Limb (tissue), 2 donors: ENCODE data around the gene NRXN3.
A peak's percentile ranks its signal among the peaks of the same experiment; 100 is the strongest.

Experiments
- DNase-seq, 2 donors: peaks; one replicate each; pipeline ENCODE4 v3.0.0-alpha.2; 2016; ENCODE audit errors: extremely low spot score in 2 of 2

NRXN3 gene

GRCh38 chr14:78242086-78242485 lies 71.9 kb downstream of the NRXN3 start:
- DNase-seq: no peak

GRCh38 chr14:78243187-78243586 lies 73.0 kb downstream of the NRXN3 start:
- DNase-seq: no peak

GRCh38 chr14:78245238-78245637 lies 75.1 kb downstream of the NRXN3 start:
- no peak for DNase-seq

- no peak for DNase-seq
These were observed 78.4 kb downstream of the NRXN3 start for GRCh38 chr14:78248501-78249090.

GRCh38 chr14:78251308-78251707 lies 81.1 kb downstream of the NRXN3 start:
- no peak for DNase-seq

GRCh38 chr14:78253986-78254385 lies 83.8 kb downstream of the NRXN3 start:
- DNase-seq: no peak

GRCh38 chr14:78254911-78255461 lies 84.8 kb downstream of the NRXN3 start:
- DNase-seq: peak in 1 of 2 donors; percentile 21

GRCh38 chr14:78259831-78260230 lies 89.7 kb downstream of the NRXN3 start:
- DNase-seq: no peak

GRCh38 chr14:78278464-78279250 lies 108.5 kb downstream of the NRXN3 start:
- DNase-seq: no peak

GRCh38 chr14:78282437-78282836 lies 112.3 kb downstream of the NRXN3 start:
- no peak for DNase-seq

- no peak for DNase-seq
These were observed 116.0 kb downstream of the NRXN3 start for GRCh38 chr14:78286210-78286609.

- no peak for DNase-seq
These were observed 121.8 kb downstream of the NRXN3 start for GRCh38 chr14:78292003-78292402.

GRCh38 chr14:78297858-78298257 lies 127.7 kb downstream of the NRXN3 start:
- peak in 1 of 2 donors; percentile 33 for DNase-seq

GRCh38 chr14:78298298-78298697 lies 128.1 kb downstream of the NRXN3 start:
- no peak for DNase-seq

GRCh38 chr14:78302841-78303240 lies 132.7 kb downstream of the NRXN3 start:
- no peak for DNase-seq

GRCh38 chr14:78307671-78308070 lies 137.5 kb downstream of the NRXN3 start:
- DNase-seq: no peak

GRCh38 chr14:78308079-78308478 lies 137.9 kb downstream of the NRXN3 start:
- DNase-seq: no peak

GRCh38 chr14:78310272-78310671 lies 140.1 kb downstream of the NRXN3 start:
- DNase-seq: no peak

- no peak for DNase-seq
These were observed 143.3 kb downstream of the NRXN3 start for GRCh38 chr14:78313499-78313898.

GRCh38 chr14:78314484-78314883 lies 144.3 kb downstream of the NRXN3 start:
- no peak for DNase-seq

- no peak for DNase-seq
These were observed 145.9 kb downstream of the NRXN3 start for GRCh38 chr14:78316052-78316451.

GRCh38 chr14:78316786-78317185 lies 146.6 kb downstream of the NRXN3 start:
- DNase-seq: no peak

GRCh38 chr14:78319406-78319805 lies 149.2 kb downstream of the NRXN3 start:
- DNase-seq: no peak
